ACC112 (cell line): ENCODE results near the gene IRX4.

ENCODE experiments used
- H2AFZ ChIP-seq: fragments of 200-600 bp; sonication (generic); one replicate; pipeline ENCODE4 v1.6.0; 2017; ENCODE audit warnings: antibody characterized with exemption, low read length; ENCODE audit not compliant: unreplicated experiment
- H3K27ac ChIP-seq: fragments of 200-600 bp; sonication (generic); 2 replicates; pipeline ENCODE4 v1.5.1; 2014; ENCODE audit warnings: low read depth, mild to moderate bottlenecking, antibody characterized with exemption, low read length, moderate library complexity
- H3K27me3 ChIP-seq: fragments of 200-600 bp; sonication (generic); 2 replicates; pipeline ENCODE4 v1.6.1; 2014; ENCODE audit warnings: mild to moderate bottlenecking, antibody characterized with exemption, low read length, moderate library complexity, mixed read lengths; ENCODE audit not compliant: insufficient read depth
- H3K36me3 ChIP-seq: fragments of 200-600 bp; sonication (generic); 2 replicates; pipeline ENCODE4 v1.6.1; 2016; ENCODE audit warnings: mild to moderate bottlenecking, antibody characterized with exemption, low read length, moderate library complexity, mixed read lengths; ENCODE audit not compliant: insufficient read depth
- H3K4me1 ChIP-seq: fragments of 200-600 bp; sonication (generic); one replicate; pipeline ENCODE4 v1.6.1; 2016; ENCODE audit warnings: low read length, mixed read lengths; ENCODE audit not compliant: insufficient read depth, unreplicated experiment, control insufficient read depth
- H3K4me3 ChIP-seq: fragments of 200-600 bp; sonication (generic); 2 replicates; pipeline ENCODE4 v1.5.1; 2014; ENCODE audit warnings: mild to moderate bottlenecking, low read depth, low read length
- H3K79me2 ChIP-seq: fragments of 200-600 bp; sonication (generic); one replicate; pipeline ENCODE4 v1.6.0; 2016; ENCODE audit warnings: low read length; ENCODE audit not compliant: control insufficient read depth, unreplicated experiment, insufficient read depth

IRX4 gene

DNA sequence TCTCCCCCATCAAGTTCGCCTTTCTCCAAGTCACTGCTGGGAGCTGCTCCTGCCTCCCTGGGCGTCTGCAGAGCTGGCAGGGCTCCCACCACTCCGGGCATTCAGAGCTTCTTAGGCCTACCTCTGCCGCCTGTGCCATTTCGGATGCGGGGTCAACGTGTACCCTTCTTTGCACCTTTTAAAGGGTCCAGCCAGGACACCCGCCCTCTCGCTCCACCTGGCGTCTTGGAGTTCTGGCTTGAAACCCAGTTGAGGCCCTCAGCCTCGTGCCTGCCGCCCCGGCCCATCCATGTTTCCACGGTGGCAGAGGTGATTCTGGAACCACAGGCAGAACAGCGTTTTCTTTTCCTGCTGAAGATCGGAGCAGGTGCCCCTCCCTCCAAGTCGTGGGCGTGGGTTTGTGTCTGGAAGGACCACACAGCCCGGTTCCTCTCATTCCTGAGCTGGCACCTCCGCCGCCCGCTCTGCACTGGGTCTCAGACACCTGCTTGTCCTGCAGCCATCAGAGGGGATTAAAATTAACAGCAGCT, 48.6 kb downstream of the IRX4 start:
- Histone ChIP-seq H3K27me3 (peaks cover 44% of the 10 kb centered on the region), H3K27ac (no peak overlapping the region), H3K4me3 (no peak overlapping the region), H2AFZ (no peak overlapping the region), H3K36me3 (no peaks in the 10 kb centered on the region), H3K4me1 (no peaks in the 10 kb centered on the region), H3K79me2 (no peaks in the 10 kb centered on the region)

GRCh38 chr5:1833264-1834021, 49.3 kb downstream of the IRX4 start:
- Histone ChIP-seq H3K79me2 (no peaks in the 10 kb centered on the region), H3K4me3 (no peak overlapping the region), H3K4me1 (no peaks in the 10 kb centered on the region), H3K36me3 (no peaks in the 10 kb centered on the region), H2AFZ (no peak overlapping the region), H3K27me3 (peaks cover 41% of the 10 kb centered on the region), H3K27ac (no peak overlapping the region)

GRCh38 chr5:1832511-1833250, 50.0 kb downstream of the IRX4 start:
- Histone ChIP-seq H3K4me1 (no peaks in the 10 kb centered on the region), H2AFZ (no peak overlapping the region), H3K79me2 (no peaks in the 10 kb centered on the region), H3K36me3 (no peaks in the 10 kb centered on the region), H3K4me3 (no peak overlapping the region), H3K27ac (no peak overlapping the region), H3K27me3 (peaks cover 34% of the 10 kb centered on the region)

DNA sequence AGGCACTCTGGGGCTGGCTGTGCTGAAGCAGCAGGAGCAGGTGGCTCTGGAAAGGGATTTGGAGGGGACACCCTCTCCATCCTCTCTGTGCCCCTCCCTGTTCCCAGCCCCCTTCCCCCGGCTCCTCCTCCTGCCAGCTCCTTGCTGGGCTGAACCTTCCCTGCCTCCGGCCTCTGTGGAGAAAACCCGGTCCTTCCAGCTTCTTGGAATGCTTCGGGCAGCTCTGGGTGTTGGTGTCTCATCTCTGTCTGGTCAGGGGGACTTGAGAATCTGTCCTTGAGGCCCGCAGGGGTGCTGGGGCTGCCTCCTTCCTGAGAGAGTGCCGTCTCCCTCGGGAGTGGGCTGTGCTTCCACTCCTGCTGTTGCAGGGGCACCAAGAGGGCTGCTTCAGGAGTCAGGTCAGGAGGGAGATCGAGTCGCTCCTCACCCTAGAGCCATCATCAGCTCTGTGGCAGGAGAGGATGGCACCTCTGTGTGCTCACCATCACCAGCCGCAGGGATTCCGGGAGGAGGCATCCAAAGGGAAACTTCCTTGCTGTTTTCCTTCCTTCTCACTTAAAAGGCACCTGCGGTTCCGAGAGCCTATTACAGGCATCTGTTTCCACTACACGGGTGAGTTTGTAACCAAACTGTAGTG, 50.9 kb downstream of the IRX4 start:
- H3K79me2 ChIP-seq: no peaks in the 10 kb centered on the region
- no peak overlapping the region for H3K4me3 ChIP-seq
- H3K36me3 ChIP-seq: no peaks in the 10 kb centered on the region
- no peak overlapping the region for H2AFZ ChIP-seq
- no peaks in the 10 kb centered on the region for H3K4me1 ChIP-seq
- H3K27ac ChIP-seq: no peak overlapping the region
- H3K27me3 ChIP-seq: peaks cover 27% of the 10 kb centered on the region

- H3K36me3 ChIP-seq: no peaks in the 10 kb centered on the region
- no peak overlapping the region for H3K4me3 ChIP-seq
- no peaks in the 10 kb centered on the region for H3K79me2 ChIP-seq
- peaks cover 22% of the 10 kb centered on the region for H3K27me3 ChIP-seq
- no peak overlapping the region for H2AFZ ChIP-seq
- no peak overlapping the region for H3K27ac ChIP-seq
- no peaks in the 10 kb centered on the region for H3K4me1 ChIP-seq
Observed at GRCh38 chr5:1831257-1831656, 51.5 kb downstream of the IRX4 start.

DNA sequence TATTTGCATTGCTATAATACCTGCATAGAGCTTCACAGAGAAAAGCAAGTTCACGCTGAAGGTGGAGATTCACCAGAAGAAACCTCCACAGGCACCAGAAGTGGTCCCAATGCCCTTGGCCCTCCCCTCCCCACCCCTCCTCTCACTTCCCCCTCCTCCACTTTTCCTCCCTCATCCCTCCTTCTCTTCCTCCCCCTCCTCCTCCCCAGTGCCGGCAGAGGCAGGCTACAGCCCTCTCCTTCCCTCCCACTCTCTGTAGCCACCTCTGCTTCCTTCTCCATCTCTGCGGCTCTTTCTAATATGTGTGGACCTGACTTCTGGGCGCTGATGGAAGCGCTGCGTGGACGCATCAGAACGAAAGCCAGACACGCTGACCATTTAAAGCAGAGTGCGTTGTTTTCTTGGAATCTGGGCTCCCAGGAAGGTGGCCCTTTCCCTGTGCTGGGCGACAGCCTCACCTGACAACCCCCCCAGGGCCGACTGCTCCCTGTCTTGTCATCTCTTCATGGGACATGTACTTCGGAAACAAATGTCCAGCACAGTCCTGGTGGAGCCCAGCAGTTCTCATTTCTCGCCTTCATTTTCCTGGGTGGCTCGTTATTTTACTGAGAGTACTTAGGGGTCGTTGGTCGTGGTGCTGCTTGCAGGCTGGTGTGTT, 52.0 kb downstream of the IRX4 start:
- Histone ChIP-seq H3K79me2 (no peaks in the 10 kb centered on the region), H3K4me1 (no peaks in the 10 kb centered on the region), H2AFZ (no peak overlapping the region)

GRCh38 chr5:1827886-1828397, 54.8 kb downstream of the IRX4 start:
- H3K4me3 ChIP-seq: no peak overlapping the region
- no peaks in the 10 kb centered on the region for H3K36me3 ChIP-seq
- no peaks in the 10 kb centered on the region for H3K79me2 ChIP-seq
- no peak overlapping the region for H2AFZ ChIP-seq
- no peaks in the 10 kb centered on the region for H3K27me3 ChIP-seq
- no peak overlapping the region for H3K27ac ChIP-seq
- H3K4me1 ChIP-seq: no peaks in the 10 kb centered on the region

More for the DNA sequence above, 52.0 kb downstream of the IRX4 start:
- H3K4me3 ChIP-seq: no peak overlapping the region
- H3K27me3 ChIP-seq: peaks cover 16% of the 10 kb centered on the region
- no peak overlapping the region for H3K27ac ChIP-seq
- no peaks in the 10 kb centered on the region for H3K36me3 ChIP-seq
